ENCODE results near the gene FBLL1.
"Not testable (repeated sequence)": the region's sequence is repeated elsewhere in the genome, so short reads cannot be mapped to it uniquely, and the experiment has no call there.

The FBLL1 gene

DNA sequence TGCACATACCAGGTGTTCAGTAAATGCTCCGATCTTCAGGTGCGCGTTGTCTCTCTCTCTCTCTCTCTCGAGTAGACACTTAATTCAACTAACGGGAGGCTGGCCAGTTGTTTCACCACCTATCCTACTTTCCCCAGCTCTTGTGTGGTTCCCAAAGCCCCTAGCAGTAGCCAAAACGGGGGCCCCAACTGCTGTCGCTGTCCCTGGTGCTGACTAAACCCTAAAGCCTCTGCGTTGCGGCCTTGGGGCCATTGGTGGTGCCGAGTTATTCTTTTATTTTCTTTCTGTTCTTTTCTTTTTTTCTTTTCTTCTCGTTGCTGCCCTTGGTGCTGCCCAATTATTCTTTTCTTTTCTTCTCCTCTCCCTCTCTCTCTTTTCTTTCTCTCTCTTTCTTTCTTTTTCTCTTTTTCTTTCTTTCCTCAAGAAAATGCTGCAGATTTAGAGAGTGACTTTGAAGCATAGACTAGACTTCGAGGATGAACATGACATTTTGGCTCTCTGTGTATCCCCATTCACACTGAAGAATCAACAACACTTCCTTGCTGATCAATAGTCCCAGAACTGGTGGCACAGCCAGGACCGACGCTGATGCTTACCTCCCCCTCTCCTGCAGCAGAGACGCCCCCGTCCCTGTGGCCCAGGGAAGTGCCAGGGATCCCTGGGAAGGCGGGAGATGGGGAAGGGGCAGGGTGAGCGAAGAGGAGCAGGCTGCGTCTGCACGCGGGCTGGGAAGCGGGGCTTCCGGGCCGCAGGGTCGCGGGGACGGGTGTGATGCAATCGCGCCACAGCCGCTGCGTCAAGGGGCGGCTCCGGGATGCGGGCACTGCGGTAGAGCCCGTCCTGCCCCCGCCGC, at the start of gene FBLL1:
TSS of gene FBLL1 (plus strand) at position 785 of the 853 bp plus-strand sequence. CDS start 200 bp downstream, outside the sequence.
- DNase-seq (ENCODE audit: low read depth in 2 of 2) = no peak

DNA sequence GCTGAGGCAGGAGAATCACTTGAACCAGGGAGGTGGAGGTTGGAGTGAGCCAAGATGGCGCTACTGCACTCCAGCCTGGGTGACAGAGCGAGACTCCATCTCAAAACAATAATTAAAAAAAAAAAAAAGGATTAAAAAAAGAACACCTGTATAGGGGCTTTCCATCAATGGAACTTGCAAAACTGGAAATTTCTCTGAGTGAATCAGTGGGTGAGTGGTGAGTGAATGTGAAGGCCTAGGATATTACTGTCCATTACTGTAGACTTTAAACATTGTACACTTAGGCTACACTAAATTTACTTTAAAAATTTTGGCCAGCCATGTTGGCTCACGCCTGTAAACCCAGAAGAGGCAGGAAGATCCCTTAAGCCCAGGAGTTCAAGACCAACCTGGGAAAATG, 48.5 kb upstream of the FBLL1 start:
- no peak for DNase-seq (ENCODE audit: low read depth in 2 of 2)

DNA sequence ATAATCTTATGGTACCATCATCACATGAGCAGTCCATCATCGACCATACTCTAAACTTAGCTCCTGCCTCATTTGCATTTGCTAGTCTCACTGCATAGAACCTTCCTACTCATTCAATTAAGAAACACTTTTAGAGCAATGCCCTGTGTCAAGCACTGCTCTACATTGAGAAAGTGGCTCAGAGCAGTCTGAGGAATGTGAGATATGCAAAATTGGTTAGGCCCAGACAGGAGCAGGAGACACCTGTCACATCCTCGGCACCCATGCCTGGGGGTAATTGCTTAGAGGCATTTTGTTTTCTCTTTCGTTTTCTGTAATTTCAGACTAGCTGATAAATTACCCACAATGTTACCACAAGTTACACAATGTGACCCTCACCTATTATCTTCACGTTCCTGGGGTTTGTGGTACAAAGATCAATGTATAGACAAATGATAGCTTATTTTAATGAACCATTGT, 47.7 kb upstream of the FBLL1 start:
- no peak for DNase-seq (ENCODE audit: low read depth in 2 of 2)

DNA sequence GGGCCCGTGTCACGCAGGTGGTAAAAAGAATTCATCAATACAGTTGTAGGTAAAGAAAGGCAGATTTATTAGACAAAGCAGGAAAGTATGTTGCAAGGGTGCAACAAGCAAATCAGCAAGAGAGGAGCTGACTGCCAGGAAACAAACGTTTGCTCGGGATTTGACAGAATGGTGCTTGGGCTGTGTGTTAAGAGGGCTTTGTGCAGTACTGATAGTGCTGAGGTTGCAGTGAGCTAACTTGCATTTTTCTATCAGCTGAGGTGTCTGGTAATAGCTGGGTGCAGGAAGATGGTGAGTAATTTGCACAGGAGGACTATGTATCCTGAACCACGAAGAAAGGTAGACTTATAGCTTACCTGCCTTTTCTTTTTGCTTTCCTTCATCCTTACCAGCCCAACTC, 46.7 kb upstream of the FBLL1 start:
- no peak for DNase-seq (ENCODE audit: low read depth in 2 of 2)

DNA sequence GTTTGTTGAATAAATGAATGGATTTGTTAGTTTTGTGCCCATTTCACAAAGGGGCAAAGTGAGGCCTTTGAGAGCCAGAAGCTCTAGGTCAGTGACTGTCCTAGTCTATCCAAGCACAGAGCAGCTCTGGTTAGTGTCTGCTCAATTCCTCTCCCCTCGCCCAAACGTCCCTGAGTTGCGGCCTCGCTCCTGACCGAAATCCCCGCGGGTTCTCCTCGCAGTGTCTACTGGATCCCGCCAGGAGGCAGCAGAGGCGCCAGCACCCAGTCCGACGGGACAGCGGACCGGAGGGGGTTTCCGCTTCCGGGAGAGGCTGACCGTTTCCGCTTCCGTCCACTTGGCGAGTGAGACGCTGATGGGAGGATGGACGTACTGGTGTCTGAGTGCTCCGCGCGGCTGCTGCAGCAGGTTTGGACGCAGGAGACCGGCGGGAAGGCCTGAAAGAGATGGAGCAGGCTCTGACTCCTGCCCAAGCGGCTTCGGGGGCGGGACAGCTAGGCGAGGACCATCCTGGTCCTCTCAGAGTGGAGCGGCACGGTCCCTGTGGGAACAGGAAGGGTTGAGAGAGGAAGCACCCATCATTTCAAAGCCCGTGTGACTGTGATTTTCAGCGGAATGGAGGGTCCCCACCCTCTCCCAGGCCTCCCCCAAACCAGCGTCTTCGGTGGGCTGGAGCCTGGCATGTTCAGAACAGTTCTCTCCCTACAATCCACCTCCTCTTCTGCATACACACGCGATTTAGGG, 42.8 kb upstream of the FBLL1 start, which contains the start of gene RARS1:
TSS of gene RARS1 (plus strand) at position 336 of the 744 bp plus-strand sequence. CDS start at position 364, 28 bp downstream.
- peak; percentile 76 to 77 for DNase-seq (ENCODE audit: low read depth in 2 of 2)

DNA sequence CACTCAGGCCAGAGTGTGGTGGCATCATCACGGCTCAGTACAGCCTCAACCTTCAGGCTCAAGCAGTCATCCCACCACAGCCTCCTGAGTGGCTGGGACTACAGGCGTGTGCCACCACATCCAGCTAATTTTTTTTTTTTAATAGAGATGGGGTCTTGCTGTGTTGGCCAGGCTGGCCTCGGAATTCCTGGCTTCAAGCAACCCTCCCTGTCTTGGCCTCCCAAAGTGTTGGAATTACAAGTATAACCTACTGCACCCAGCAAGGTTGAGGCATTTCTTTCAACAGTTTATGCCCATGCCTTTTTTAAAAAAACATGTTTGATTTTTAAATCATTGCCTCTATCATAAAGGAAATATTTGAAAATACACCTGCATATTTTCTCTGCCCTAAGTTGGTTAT, 40.0 kb upstream of the FBLL1 start:
- DNase-seq (ENCODE audit: low read depth in 2 of 2) = no peak

DNA sequence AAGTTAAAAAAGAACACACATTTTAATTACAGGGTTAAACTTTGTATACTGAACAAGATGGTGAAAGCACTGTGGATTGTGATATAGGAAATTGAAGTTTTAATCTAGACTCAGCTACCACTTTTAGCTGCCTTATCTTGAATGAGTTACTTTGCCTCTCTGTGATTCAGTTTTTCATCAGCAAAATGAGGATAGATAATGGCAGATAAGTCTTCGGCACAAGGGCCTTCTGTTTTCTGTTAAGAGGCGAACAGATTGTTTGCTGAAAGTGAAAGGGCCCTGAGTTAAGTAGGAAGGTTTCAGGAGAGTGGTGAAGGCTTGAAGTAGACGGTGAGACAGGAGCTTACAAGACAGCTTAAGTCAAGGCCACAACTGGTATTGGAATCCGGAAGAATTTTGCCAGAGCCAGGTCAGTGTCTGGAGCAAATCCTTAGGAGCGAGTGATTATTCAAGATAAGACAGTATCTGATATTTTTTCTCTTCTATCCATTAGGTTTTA, 35.0 kb upstream of the FBLL1 start:
- no peak for DNase-seq (ENCODE audit: low read depth in 2 of 2)

DNA sequence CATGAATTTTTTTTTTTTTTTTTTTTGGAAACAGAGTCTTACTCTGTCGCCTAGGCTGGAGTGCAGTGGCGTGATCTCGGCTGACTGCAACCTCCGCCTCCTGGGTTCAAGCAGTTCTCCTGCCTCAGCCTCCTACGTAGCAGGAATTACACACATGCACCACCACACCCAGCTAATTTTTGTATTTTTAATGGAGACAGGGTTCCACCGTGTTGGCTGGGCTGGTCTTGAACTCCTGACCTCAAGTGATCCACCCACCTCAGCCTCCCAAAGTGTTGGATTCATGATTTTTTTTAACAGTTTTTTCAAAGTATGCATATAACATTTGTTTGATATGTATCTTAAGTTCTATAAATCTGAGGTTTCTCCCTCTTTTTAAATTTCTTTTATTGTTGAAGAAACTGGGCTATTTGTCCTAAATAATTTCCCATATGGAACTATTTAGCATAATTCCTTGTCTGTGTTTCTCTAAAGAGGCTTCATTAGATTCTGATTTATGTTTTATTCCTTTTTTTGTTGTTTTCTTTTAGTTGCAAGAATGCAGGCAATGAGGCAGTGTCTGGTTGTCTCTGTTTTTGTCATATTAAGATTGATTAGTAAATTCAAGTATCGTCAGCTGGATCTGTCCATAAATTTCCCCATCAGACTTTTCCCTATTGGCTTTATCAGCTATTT, 26.4 kb upstream of the FBLL1 start:
- no peak for DNase-seq (ENCODE audit: low read depth in 2 of 2)

DNA sequence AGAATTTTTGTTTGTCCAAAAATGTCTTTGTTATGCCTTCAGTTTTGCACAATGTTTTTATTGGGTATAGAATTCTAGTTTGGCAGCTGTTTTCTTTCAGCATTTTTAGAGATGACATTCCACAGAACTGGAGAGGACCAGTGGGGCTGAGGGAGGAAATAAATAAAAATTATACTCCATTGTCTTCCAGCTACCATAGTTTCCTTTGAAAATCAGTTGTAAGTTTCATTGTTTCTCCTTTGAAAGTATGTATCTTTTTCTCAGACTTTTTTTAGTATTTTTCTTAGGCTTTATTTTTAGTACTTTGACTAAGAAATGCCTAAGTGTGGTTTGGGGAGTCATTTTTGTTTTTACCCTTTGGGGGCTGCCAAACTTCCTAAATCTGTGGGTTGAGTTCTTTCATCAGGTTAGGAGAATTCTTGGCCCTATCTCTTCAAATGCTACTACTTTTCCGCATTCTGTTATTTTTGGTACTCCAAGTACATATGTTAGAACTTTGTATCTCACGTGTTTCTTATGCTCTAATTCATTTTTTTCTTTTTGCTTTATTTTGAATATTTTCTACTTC, 15.2 kb upstream of the FBLL1 start:
- no peak for DNase-seq (ENCODE audit: low read depth in 2 of 2)

DNA sequence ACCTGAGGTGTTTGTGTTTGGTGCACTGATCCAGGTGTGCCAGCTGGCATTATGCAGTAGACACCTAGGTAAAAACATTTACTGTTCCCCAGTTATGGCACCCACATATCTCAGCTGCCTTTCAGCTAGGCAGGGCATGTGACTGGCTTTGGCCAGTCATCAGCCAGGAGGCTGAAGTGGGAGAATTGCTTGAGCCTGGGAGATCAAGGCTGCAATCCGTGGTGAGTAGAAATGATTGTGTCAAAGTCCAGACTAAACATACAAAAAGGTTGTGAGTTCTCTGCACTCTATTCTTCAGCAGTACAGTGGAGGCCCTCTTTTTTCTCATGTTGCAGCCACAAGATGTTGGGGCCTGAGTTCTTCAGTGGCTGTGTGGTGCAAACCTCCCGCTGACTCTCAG, 3.2 kb upstream of the FBLL1 start:
- no peak for DNase-seq (ENCODE audit: low read depth in 2 of 2)

DNA sequence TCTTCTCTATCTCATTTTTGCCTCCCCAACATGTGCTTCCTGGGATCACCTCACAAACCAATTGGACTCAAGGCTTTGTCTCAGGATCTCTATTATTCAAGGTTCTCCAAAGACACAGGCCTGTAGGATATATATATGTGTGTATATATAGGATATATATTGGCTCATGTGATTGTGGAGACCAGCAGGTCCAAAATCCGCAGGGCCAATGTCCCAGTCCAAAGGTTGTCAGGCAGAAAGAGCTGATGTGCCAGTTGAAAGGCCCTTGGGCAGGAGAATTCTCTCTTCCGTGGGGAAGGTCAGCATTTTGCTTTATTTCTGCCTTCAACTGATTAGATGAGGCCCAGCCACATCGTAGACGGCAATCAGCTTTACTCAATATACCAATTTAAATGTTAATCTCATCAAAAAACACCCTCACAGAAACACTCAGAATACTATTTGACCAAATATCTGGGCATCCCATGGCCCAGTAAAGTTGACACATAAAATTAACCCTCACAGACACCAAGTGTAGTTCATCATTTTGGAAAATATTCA, 1.3 kb upstream of the FBLL1 start:
- no peak for DNase-seq (ENCODE audit: low read depth in 2 of 2)

DNA sequence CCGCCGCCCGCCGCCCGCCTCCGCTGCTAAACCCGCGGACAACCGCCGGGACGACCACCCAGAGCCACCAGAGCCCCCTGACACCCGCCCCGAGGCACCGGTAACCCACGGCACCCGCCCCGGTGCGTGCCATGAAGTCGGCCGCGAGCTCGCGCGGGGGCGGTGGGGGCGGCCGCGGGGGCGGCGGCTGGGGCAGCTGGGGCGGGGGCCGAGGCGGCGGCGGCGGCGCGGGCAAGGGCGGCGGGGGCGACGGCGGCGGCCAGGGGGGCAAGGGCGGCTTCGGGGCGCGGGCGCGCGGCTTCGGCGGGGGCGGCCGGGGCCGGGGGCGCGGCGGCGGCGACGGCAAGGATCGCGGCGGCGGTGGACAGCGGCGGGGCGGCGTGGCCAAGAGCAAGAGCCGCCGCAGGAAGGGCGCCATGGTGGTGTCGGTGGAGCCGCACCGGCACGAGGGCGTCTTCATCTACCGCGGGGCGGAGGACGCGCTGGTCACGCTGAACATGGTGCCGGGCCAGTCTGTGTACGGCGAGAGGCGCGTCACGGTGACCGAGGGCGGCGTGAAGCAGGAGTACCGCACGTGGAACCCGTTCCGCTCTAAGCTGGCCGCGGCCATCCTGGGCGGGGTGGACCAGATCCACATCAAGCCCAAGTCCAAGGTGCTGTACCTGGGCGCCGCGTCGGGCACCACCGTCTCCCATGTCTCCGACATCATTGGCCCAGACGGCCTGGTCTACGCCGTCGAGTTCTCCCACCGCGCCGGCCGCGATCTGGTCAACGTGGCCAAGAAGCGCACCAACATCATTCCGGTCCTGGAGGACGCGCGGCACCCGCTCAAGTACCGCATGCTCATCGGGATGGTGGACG, 499 bp downstream of the FBLL1 start:
- no peak for DNase-seq (ENCODE audit: low read depth in 2 of 2)

DNA sequence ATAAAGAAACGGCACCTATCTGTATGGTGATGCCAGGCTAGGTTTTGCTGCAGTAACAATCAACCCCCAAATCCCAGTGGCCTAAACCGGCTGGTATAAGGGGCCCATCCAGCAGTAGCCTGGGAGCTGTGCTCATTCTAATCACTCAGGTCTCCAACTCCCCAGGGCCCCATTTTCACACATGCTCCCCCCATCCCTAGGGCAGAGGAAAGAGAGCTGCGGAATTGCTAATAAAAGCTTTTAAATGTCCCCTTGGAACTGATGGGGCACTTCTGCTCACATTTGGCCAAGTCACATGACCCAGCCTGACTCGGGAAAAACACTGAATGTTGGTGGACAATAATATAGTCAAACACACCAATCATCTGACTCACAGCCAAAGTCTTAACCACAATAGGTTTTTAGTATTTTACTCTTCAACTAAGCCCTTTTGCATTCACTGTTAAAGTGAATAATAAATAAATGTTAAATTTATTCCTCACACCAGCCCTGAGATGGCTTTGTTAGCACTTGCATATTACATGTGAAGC, 1.6 kb downstream of the FBLL1 start:
- DNase-seq (ENCODE audit: low read depth in 2 of 2) = no peak

DNA sequence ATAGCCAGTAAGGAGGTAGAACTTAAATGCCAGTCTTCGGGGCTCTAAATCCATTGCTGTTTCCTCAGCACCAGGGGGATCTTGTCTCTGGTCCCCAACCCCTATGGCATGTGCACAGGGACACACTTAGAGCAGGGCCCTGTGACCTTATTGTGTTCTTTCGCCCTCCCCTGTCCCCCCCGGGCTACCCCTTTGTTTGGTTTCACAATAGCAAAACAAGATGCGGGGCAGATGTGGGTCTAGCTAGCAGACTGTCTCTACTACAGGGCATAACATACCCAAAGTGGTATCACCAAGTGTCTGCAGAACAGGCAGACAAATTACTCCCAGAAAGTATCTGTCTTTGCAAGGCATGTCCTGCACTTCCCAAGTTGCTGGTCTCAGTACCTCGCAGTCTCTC, 2.1 kb downstream of the FBLL1 start:
- DNase-seq (ENCODE audit: low read depth in 2 of 2) = no peak

DNA sequence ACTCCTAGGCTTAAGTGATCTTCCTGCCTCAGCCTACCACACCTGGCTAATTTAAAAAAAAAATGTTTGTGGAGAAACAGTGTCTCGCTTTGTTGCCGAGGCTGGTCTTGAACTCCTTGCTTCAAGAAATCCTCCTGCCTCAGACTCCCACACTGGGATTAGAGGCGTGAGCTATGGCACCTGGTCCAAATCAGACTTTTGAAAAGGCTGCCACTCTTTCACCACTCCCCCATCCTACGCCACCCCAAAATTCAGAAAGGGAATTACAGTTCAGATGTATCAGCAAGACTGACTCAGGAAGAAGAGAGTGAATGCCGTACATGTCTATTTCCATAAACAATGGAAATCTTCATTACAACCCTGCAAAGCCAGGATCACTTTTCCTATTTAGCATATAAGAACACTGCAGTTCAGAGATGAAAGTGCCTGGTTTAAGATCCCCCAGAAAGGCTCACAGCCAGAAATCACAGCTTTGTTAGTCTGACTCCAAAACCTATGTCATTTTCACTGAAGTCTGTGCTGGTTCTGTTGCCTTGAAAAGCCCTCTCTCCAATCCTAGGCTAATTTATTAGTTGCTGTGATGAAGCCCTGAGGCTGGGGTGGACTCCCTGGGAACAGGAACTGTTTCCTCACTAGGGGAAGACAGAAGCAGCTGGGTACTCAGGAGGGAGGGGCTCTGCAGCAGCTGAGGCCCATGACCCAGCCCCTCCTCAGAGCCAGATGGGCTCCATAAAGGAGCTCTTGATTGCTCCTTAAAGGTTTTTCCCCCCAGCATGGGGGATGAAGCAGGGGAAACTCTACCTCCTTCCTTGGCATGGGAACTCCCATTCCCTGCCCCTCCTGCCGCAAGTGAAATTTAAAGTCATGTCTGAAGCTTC, 3.1 kb downstream of the FBLL1 start:
- no peak for DNase-seq (ENCODE audit: low read depth in 2 of 2)

DNA sequence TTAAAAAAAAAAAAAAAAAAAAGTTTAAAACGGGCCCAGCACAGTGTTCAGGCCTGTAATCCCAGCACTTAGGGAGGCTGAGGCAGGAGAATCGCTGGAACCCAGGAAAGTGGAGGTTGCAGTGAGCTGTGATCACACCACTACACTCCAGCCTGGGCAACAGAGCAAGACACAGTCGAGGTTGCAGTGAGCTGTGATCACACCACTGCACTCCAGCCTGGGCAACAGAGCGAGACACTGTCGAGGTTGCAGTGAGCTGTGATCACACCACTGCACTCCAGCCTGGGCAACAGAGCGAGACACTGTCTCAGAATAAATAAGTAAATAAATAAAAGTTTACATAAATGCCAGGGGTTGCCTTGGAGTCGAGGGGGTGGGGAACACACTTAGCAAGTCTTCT, 5.2 kb downstream of the FBLL1 start:
- not testable (repeated sequence) for DNase-seq (ENCODE audit: low read depth in 2 of 2)

DNA sequence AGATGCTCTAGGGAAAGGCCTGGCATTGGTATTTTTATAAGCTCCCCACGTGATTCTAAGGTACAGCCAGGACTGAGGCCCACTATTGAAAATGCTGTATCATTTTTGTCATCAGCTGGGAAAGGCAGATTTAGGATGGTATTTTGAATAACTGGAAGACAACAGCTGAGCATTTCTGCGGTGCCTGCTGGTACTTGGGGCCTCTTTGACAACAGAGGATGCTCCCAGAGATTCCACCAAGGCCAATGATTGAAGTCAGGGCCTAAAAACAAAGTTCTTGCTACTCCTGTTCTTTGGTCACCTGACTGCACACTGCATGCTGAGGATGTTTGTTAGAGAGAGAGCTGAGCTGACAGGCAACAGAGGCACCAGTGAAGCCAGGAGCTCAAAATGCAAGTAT, 8.1 kb downstream of the FBLL1 start:
- no peak for DNase-seq (ENCODE audit: low read depth in 2 of 2)

DNA sequence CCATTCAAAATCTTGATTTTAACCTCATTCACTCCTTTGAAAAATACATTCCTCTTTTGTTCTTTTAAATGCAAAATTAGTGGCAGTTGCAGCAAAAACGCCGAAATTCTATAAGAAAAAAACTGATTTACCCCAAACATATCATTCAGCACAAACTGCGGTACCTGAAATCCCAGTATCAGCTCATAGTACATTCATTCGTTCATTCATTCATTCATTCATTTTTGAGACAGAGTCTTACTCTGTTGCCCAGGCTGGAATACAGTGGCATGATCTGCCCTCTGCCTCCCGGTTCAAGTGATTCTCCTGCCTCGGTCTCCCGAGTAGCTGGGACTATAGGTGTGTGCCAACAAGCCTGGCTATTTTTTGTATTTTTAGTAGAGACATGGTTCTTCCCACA, 20.4 kb downstream of the FBLL1 start:
- no peak for DNase-seq (ENCODE audit: low read depth in 2 of 2)

DNA sequence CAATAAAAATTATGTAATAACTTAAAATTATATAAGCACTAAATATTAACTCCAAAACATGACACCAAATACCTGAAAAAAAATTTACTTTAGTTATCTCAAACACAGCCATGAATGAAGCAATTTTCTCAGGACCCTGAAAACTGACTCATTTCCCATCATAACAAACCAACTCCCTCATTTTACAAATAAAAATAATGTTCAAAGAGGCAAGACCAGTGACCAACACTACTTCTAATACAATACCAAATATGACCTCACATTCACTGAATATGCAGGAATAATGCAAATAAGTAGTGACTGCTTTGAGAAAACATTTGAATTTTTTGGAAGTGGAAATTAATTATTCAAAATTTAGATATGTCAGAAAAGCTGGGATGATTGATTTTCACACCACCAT, 21.6 kb downstream of the FBLL1 start:
- DNase-seq (ENCODE audit: low read depth in 2 of 2) = no peak
